DOHH2 (cell line): Measurements from ENCODE around the gene CSF2RB.

ENCODE experiments used
- H3F3A ChIP-seq: fragments of 200-600 bp; sonication (generic), shearing (Covaris generic); 2 replicates; pipeline ENCODE4 v1.6.0; 2016; ENCODE audit warnings: antibody characterized with exemption, mild to moderate bottlenecking; ENCODE audit not compliant: control insufficient read depth, insufficient read depth
- H3K27ac ChIP-seq: fragments of 200-600 bp; sonication (generic); 2 replicates; pipeline ENCODE4 v1.5.1; 2014; ENCODE audit warnings: low read depth, mild to moderate bottlenecking, low read length, moderate library complexity
- H3K27me3 ChIP-seq: fragments of 200-600 bp; sonication (generic); 2 replicates; pipeline ENCODE4 v1.6.1; 2014; ENCODE audit warnings: mild to moderate bottlenecking, low read length, mixed read lengths; ENCODE audit not compliant: control insufficient read depth
- H3K36me3 ChIP-seq: fragments of 200-600 bp; sonication (generic); 2 replicates; pipeline ENCODE4 v1.6.1; 2014; ENCODE audit warnings: mild to moderate bottlenecking, low read length, moderate library complexity, mixed read lengths; ENCODE audit not compliant: control insufficient read depth
- H3K4me1 ChIP-seq: fragments of 200-600 bp; sonication (generic); 2 replicates; pipeline ENCODE4 v1.6.1; 2014; ENCODE audit warnings: mild to moderate bottlenecking, low read length, mixed read lengths; ENCODE audit not compliant: control insufficient read depth
- H3K4me2 ChIP-seq: fragments of 200-600 bp; sonication (generic); 2 replicates; pipeline ENCODE4 v1.6.0; 2014; ENCODE audit warnings: mild to moderate bottlenecking, low read length, moderate library complexity
- H3K4me3 ChIP-seq: fragments of 200-600 bp; sonication (generic); 2 replicates; pipeline ENCODE4 v1.5.1; 2014; ENCODE audit warnings: mild to moderate bottlenecking, low read length, mixed read lengths
- H3K79me2 ChIP-seq: fragments of 200-600 bp; sonication (generic); 2 replicates; pipeline ENCODE4 v1.6.1; 2014; ENCODE audit warnings: mild to moderate bottlenecking, low read length, mixed read lengths; ENCODE audit not compliant: control insufficient read depth
- H3K9me2 ChIP-seq: fragments of 200-600 bp; sonication (generic); replicated peaks from 2 replicates; pipeline ENCODE4 v1.6.1; 2014; ENCODE audit warnings: mild to moderate bottlenecking, low read length, mixed read lengths; ENCODE audit not compliant: control insufficient read depth
- H3K9me3 ChIP-seq: fragments of 200-600 bp; sonication (generic); 2 replicates; pipeline ENCODE4 v1.6.1; 2014; ENCODE audit warnings: antibody characterized with exemption, low read length, mixed read lengths; ENCODE audit not compliant: control insufficient read depth, insufficient read depth
- H4K20me1 ChIP-seq: fragments of 200-600 bp; sonication (generic); 2 replicates; pipeline ENCODE4 v1.6.0; 2014; ENCODE audit warnings: low read depth, mild to moderate bottlenecking, antibody characterized with exemption, low read length, moderate library complexity; ENCODE audit not compliant: control insufficient read depth, insufficient read depth
- CTCF ChIP-seq: fragments of 200-600 bp; sonication (generic); IDR thresholded peaks from one replicate; pipeline ENCODE4 v1.5.1; 2014; ENCODE audit warnings: antibody characterized with exemption, mild to moderate bottlenecking, low read depth, low read length; ENCODE audit not compliant: poor library complexity, severe bottlenecking
- EZH2phosphoT487 ChIP-seq: fragments of 200-600 bp; sonication (generic); IDR thresholded peaks from 2 replicates; pipeline ENCODE4 v1.6.1; 2017; ENCODE audit warnings: borderline replicate concordance, mild to moderate bottlenecking, antibody characterized with exemption, low read length, moderate library complexity, mixed read lengths

The CSF2RB gene

GRCh38 chr22:36937319-36938027 lies 24.0 kb downstream of the CSF2RB start:
- H3K4me3 ChIP-seq: no peak overlapping the region
- H3K36me3 ChIP-seq: peaks cover 58% of the 10 kb centered on the region
- H3K27ac ChIP-seq: no peak overlapping the region
- no peaks in the 10 kb centered on the region for H3K9me2 ChIP-seq
- no peaks in the 10 kb centered on the region for H4K20me1 ChIP-seq
- H3F3A ChIP-seq: peaks cover 20% of the 10 kb centered on the region
- H3K27me3 ChIP-seq: no peaks in the 10 kb centered on the region
- peaks cover 3% of the 10 kb centered on the region; the same call in 1 of the 2 replicates for H3K9me3 ChIP-seq
- H3K4me1 ChIP-seq: peaks cover 42% of the 10 kb centered on the region
- TF ChIP-seq EZH2phosphoT487 (no peak), CTCF (no peak)
- H3K79me2 ChIP-seq: no peaks in the 10 kb centered on the region
- H3K4me2 ChIP-seq: no peak overlapping the region

GRCh38 chr22:36938028-36938425 lies 24.6 kb downstream of the CSF2RB start:
- Histone ChIP-seq H4K20me1 (no peaks in the 10 kb centered on the region), H3K79me2 (no peaks in the 10 kb centered on the region), H3K9me3 (peaks cover 3% of the 10 kb centered on the region; the same call in 1 of the 2 replicates), H3K27me3 (no peaks in the 10 kb centered on the region), H3K36me3 (peaks cover 53% of the 10 kb centered on the region), H3K4me1 (peaks cover 47% of the 10 kb centered on the region), H3K9me2 (no peaks in the 10 kb centered on the region), H3K27ac (no peak overlapping the region), H3K4me3 (no peak overlapping the region), H3F3A (peaks cover 20% of the 10 kb centered on the region), H3K4me2 (no peak overlapping the region)
- TF ChIP-seq CTCF (no peak), EZH2phosphoT487 (no peak)

- H4K20me1 ChIP-seq: no peaks in the 10 kb centered on the region
- H3K27me3 ChIP-seq: no peaks in the 10 kb centered on the region
- H3F3A ChIP-seq: peaks cover 20% of the 10 kb centered on the region
- H3K4me2 ChIP-seq: no peak overlapping the region
- no peaks in the 10 kb centered on the region for H3K9me2 ChIP-seq
- no peak overlapping the region for H3K27ac ChIP-seq
- no peaks in the 10 kb centered on the region for H3K79me2 ChIP-seq
- peaks cover 3% of the 10 kb centered on the region; the same call in 1 of the 2 replicates for H3K9me3 ChIP-seq
- no peak for TF ChIP-seq CTCF
- TF ChIP-seq EZH2phosphoT487: no peak
- H3K4me1 ChIP-seq: peaks cover 53% of the 10 kb centered on the region
- H3K4me3 ChIP-seq: no peak overlapping the region
- peaks cover 45% of the 10 kb centered on the region for H3K36me3 ChIP-seq
Observed at GRCh38 chr22:36938886-36939285, 25.5 kb downstream of the CSF2RB start.
